Stimulated activated CD8-positive, alpha-beta memory T cell treated with anti-CD3 and anti-CD28 coated beads, Interleukin-7, amount 100 ng/mL, for 48 hours (primary cell): ENCODE results near the gene SPINDOC.
"Not testable (repeated sequence)": the region's sequence is repeated elsewhere in the genome, so short reads cannot be mapped to it uniquely, and the experiment has no call there.

ENCODE experiments used
- DNase-seq, 2 donors: peaks; one replicate each; pipeline ENCODE4 v3.0.0-alpha.2; 2020; ENCODE audit warnings: low read depth in 1 of 2; ENCODE audit errors: extremely low read depth in 1 of 2

SPINDOC gene

DNA sequence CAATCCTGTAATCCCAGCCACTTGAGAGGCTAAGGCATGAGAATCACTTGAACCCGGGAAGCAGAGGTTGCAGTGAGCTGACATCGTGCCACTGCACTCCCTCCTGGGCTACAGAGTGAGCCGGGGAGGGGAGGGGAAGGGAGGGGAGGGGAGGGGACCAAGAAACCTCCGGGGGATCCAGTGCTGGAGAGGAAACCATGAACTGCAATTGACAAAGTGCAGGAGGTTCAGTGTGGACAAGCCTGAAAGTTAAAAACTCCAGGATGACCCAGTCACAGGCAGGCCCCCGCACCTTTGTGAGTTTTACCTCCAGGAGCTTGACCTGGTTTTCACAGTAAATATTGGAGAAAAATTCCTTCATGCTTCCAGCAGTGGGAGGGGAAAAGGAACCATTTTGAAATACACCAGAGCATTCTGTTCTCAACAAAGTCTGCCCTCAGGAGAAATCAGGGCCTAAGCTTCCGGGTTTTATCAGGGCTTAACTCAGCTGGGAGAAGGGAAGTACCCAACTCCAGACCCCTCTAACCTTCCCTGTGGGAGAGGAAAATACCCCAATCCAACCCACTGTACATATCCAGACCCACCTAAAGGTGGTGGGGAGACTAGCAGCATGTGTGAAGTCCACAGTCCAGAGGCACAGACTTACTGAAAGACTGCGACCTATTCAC, 29.2 kb upstream of the SPINDOC start:
- DNase-seq: no peak

DNA sequence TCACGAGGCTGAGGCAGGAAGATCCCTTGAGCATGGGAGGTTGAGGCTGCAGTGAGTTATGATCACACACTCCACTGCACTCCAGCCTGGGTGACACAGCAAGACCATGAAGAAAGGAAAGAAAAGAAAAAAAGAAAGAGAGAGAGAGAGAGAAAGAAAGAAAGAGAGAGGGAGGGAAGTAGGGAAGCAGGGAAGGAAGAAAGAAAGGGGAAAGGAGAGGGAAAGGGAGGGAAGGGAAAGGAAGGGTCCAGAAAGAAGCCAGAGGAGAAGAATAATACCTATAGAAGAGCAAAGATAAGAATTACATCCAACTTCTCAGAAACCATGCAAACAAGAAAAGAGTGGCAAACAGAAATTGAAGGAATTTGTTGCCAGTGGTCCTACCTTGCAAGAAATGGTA, 27.4 kb upstream of the SPINDOC start:
- no peak for DNase-seq

DNA sequence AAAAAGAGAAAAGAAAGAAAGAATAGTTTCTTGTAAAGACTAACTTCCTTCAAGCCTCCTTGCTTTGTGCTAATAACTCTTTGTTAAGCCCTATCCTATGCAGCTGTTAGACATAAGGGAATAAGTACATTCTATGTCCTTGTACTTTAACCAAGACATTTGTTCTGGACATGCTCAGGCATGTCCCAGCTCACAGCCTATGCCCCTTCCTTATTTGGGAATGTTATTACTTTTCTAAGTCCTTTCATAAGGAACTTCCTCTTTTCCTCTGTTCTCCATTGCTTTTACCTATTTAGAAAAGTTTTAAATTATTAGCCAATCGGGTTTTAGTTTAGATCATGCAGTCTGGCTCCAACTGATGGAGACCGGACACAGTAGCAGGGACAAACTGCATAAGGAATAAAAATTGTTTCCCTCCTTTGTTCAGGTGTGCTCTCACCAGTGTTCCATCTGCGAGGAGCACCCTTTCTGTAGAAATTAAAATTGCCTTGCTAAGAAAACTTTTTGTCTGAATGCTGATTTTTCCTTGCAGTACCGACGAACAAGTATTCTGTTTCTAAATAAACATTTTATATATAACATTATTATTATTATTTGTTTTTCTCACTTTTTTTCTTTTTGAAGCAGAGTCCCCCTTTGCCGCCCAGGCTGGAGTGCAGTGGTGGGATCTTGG, 21.6 kb upstream of the SPINDOC start:
- DNase-seq: no peak

- no peak for DNase-seq
These were observed 20.1 kb upstream of the SPINDOC start for GRCh38 chr11:63793161-63793560.

DNA sequence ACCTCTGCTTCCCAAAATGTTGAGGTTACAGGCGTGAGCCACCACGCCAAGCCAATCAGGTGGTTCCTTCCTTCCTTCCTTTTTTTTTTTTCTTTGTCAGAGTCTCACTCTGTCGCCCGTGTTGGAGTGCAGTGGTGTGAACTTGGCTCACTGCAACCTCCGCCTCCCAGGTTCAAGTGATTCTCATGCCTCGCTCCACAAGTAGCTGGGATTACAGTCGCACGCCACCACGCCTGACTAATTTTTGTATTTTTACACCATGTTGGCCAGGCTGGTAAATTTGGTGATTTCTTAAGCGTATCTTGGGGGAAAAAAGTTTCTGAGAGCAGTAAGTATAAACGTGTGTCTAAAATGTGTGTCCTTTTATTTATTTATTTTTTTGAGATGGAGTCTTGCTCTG, 18.2 kb upstream of the SPINDOC start:
- no peak for DNase-seq

DNA sequence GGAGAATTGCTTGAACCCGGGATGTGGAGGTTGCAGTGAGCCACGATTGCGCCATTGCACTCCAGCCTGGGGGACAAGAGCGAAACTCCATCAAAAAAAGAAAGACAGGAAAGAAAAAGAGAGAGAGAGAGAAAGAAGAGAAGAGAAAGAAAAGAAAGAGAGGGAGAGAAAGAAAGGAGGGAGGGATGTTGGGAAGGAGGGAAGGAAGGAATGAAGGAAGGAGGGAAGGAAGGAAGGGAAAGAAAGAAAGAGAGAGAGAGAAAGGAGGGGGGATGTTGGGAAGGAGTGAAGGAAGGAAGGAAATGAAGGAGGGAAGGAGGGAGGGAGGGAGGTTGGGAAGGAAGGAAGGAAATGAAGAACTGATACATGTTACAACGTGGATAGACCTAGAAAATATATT, 12.3 kb upstream of the SPINDOC start:
- DNase-seq: no peak

DNA sequence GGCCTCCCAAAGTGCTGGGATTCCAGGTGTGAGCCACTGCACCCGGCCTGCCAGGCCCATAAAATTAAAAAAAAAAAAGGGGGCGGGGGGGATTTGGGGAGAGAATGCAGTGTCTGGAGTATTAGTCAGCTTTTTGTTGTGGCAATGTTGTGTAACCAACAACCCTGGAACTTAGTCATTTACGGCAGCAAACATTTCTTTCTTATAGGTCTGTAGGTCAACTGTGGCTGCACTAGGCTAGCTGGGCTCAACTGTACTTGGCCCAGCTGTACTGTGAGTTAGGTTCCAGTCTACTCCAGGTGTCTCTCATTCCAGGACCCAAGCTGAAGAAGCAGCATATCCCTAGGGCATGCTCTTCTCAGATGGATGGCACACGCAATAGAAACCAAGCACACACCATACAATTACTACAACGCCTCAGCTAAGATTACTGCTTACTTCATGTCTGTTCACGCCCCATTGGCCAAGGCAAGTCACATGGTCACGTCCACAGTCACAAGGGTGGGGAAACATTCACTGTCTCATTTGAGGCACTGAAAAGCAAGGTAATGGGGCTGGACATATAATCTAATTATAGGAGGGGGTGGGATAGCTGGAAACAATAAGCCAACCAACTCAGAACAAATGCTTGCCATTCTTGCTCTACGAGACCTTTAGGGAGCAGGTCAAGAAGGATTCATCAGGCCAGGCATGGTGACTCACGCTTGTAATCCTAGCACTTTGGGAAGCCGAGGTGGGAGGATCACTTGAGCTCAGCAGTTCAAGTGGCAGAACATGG, 10.4 kb upstream of the SPINDOC start:
- DNase-seq: no peak

GRCh38 chr11:63804259-63804658, 9.0 kb upstream of the SPINDOC start:
- DNase-seq: no peak

GRCh38 chr11:63805844-63806415, 7.3 kb upstream of the SPINDOC start:
- no peak for DNase-seq

DNA sequence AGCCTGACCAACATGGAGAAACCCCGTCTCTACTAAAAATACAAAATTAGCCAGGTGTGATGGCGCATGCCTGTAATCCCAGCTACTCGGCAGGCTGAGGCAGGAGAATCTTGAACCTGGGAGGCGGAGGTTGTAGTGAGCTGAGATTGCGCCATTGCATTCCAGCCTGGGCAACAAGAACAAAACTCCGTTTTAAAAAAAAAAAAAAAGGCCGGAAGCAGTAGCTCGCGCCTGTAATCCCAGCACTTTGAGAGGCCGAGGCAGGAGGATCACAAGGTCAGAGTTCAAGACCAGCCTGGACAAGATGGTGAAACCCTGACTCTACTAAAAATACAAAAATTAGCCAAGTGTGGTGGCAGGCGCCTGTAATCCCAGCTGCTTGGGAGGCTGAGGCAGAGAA, 2.9 kb upstream of the SPINDOC start:
- DNase-seq: not testable (repeated sequence)

GRCh38 chr11:63811522-63811921, 1.7 kb upstream of the SPINDOC start:
- DNase-seq: no peak

GRCh38 chr11:63813563-63814382, 517 bp downstream of the SPINDOC start:
- no peak for DNase-seq

DNA sequence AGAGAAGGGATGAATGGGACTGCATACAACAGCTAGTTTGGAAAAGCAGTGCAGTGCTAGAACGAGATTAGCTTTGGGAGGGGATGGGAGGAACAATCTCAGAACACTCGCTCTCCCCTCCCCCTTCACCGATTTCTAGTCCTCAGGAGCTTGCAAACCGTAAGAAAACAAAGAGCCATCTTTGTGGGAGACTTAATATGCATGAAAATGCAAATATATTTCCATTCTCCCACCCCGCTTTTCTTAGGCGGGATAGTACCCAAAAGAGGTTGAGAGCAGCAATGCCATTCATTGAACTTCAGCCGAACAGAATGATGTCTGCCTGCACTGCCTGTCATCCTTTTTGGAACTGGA, 1.1 kb downstream of the SPINDOC start:
- no peak for DNase-seq

DNA sequence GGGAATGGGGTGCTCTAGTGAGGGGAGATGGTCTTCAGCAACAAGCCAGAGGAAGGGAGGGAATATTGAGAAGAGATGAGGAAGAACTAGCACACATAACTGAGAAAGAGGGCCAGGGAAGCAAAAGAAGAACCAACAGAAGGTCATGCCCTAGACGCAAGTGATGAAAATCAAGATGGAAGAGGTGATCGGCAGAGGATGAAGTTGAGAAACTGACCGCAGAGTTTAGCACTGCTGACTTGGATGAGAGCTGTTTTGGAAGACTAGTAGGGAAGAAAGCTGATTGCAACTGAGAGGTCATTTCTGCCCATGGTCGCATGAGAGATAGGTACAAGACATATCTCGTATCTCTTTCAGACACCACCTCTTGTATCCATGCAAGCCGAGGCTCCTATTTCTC, 2.9 kb downstream of the SPINDOC start:
- DNase-seq: no peak

GRCh38 chr11:63816732-63817131, 3.5 kb downstream of the SPINDOC start:
- no peak for DNase-seq

DNA sequence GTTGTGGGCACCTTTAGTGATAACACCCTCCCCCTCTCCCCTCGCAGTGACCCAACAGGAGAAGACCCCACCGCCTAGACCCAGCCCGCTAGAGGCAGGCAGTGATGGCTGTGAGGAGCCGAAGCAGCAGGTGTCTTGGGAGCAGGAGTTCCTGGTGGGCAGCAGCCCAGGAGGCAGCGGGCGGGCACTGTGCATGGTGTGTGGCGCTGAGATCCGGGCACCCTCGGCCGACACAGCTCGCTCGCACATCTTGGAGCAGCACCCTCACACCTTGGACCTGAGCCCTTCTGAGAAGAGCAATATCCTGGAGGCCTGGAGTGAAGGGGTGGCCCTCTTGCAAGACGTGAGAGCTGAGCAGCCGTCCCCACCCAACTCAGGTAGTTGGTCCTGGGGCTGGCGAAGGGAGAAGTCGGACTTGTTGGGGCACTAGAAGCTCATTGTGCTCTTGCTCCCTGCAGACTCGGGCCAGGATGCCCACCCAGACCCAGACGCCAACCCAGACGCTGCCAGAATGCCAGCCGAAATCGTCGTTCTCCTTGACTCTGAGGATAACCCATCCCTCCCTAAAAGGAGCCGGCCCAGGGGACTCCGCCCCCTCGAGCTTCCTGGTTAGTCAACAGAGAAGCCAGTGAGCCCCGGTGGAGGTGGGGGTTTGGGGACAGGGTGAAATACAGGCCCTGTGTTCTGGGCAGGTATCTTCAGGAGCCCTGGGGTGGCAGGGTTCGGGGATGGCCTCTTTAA, 4.7 kb downstream of the SPINDOC start:
- DNase-seq: no peak

GRCh38 chr11:63818609-63819008, 5.4 kb downstream of the SPINDOC start:
- DNase-seq: no peak

DNA sequence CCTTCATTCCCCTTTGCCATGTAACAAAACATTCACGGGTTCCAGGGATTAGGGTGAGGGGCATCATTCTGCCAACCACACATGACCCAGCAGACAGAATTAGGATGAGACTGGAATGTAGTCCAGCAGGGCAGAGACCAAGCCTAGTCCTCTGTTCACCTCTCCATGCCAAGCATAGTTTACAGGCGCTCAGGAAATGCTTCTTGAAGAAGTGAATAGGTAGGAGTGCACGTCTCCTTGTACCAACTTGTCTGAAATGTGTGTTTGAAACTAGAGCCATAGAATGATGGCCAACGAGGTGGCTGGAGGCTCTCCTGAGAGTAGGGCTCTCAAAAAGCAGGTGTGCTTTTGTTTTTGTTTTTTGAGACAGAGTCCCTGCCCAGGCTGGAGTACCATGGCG, 8.2 kb downstream of the SPINDOC start:
- no peak for DNase-seq

- DNase-seq: no peak
These were observed 13.4 kb downstream of the SPINDOC start for GRCh38 chr11:63826471-63827190.
